Measurements from ENCODE around the gene ZBTB12. TPM values are rescaled to one million over a fixed set of nuclear protein-coding genes. Genes with fewer than 3 reads are reported as not detected.

The ZBTB12 gene
- total and polyA plus RNA-seq, 2 of the 13 experiments (the other 11 are each of a cell fraction or from before 2014, with no cell fraction given) = 4.8 to 6.0 TPM

DNA sequence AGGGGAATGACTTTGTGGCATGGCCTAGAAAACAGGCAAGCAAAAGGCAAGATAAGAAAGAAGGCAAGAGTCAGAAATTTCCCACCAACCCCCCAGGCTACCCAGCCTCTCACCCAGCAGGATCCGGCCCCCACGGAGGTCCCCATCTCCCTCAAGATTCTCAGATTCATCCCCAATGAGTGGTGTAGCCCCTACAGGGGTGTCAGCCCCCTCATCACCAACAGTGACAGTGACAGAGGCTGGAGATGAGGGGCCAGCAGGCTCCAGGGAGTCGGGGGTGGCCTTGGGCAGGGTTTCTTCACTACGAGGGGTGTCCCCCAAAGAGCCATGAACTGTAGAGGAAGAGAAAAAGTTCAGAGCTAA lies 5.4 kb downstream of the ZBTB12 start (continued):
- TF ChIP-seq ZNF160 (CRISPR knock-in tag; IDR thresholded peaks at IDR 0.05) (no peak), MTA1 (CRISPR knock-in tag; IDR thresholded peaks at IDR 0.05; ENCODE audit: borderline replicate concordance) (0 out of 2 replicates have a peak, but pooled peaks have one; percentile 1), BRD4 (CRISPR knock-in tag; IDR thresholded peaks at IDR 0.05) (no peak), MIER2 (CRISPR knock-in tag; IDR thresholded peaks at IDR 0.05) (no peak), ZNF703 (CRISPR knock-in tag; IDR thresholded peaks at IDR 0.05; ENCODE audit: borderline replicate concordance) (no peak), ZFP41 (CRISPR knock-in tag; IDR thresholded peaks at IDR 0.05; ENCODE audit: borderline replicate concordance) (no peak), FOXC1 (CRISPR knock-in tag; IDR thresholded peaks at IDR 0.05; ENCODE audit: borderline replicate concordance) (no peak), ZNF546 (CRISPR knock-in tag; conservative IDR thresholded peaks at IDR 0.05) (no peak), NPAS2 (CRISPR knock-in tag; IDR thresholded peaks at IDR 0.05; ENCODE audit: borderline replicate concordance) (no peak), ZMAT3 (CRISPR knock-in tag; conservative IDR thresholded peaks at IDR 0.05) (peak; percentile 20; the same call in 1 of the 2 replicates), ZNF34 (CRISPR knock-in tag; IDR thresholded peaks at IDR 0.05; ENCODE audit: borderline replicate concordance) (no peak), KMT2A (CRISPR knock-in tag; IDR thresholded peaks at IDR 0.05) (peak; percentile 48; the same call in 1 of the 2 replicates), ZFYVE20 (CRISPR knock-in tag; IDR thresholded peaks at IDR 0.05; ENCODE audit: borderline replicate concordance, low read depth) (peak; percentile 10; the same call in 1 of the 2 replicates)
- TF ChIP-seq, protein P1, sequence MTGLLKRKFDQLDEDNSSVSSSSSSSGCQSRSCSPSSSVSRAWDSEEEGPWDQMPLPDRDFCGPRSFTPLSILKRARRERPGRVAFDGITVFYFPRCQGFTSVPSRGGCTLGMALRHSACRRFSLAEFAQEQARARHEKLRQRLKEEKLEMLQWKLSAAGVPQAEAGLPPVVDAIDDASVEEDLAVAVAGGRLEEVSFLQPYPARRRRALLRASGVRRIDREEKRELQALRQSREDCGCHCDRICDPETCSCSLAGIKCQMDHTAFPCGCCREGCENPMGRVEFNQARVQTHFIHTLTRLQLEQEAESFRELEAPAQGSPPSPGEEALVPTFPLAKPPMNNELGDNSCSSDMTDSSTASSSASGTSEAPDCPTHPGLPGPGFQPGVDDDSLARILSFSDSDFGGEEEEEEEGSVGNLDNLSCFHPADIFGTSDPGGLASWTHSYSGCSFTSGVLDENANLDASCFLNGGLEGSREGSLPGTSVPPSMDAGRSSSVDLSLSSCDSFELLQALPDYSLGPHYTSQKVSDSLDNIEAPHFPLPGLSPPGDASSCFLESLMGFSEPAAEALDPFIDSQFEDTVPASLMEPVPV (CRISPR knock-in tag; IDR thresholded peaks at IDR 0.05) = no peak
- TF ChIP-seq, protein P2, sequence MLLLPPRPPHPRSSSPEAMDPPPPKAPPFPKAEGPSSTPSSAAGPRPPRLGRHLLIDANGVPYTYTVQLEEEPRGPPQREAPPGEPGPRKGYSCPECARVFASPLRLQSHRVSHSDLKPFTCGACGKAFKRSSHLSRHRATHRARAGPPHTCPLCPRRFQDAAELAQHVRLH (CRISPR knock-in tag; IDR thresholded peaks at IDR 0.05; ENCODE audit: borderline replicate concordance, low read depth) = 0 out of 2 replicates have a peak, but pooled peaks have one; percentile 11
- TF ChIP-seq, protein P3, sequence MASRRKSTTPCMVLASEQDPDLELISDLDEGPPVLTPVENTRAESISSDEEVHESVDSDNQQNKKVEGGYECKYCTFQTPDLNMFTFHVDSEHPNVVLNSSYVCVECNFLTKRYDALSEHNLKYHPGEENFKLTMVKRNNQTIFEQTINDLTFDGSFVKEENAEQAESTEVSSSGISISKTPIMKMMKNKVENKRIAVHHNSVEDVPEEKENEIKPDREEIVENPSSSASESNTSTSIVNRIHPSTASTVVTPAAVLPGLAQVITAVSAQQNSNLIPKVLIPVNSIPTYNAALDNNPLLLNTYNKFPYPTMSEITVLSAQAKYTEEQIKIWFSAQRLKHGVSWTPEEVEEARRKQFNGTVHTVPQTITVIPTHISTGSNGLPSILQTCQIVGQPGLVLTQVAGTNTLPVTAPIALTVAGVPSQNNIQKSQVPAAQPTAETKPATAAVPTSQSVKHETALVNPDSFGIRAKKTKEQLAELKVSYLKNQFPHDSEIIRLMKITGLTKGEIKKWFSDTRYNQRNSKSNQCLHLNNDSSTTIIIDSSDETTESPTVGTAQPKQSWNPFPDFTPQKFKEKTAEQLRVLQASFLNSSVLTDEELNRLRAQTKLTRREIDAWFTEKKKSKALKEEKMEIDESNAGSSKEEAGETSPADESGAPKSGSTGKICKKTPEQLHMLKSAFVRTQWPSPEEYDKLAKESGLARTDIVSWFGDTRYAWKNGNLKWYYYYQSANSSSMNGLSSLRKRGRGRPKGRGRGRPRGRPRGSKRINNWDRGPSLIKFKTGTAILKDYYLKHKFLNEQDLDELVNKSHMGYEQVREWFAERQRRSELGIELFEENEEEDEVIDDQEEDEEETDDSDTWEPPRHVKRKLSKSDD (CRISPR knock-in tag; IDR thresholded peaks at IDR 0.05; ENCODE audit: low read depth) = no peak
- TF ChIP-seq, protein P4, sequence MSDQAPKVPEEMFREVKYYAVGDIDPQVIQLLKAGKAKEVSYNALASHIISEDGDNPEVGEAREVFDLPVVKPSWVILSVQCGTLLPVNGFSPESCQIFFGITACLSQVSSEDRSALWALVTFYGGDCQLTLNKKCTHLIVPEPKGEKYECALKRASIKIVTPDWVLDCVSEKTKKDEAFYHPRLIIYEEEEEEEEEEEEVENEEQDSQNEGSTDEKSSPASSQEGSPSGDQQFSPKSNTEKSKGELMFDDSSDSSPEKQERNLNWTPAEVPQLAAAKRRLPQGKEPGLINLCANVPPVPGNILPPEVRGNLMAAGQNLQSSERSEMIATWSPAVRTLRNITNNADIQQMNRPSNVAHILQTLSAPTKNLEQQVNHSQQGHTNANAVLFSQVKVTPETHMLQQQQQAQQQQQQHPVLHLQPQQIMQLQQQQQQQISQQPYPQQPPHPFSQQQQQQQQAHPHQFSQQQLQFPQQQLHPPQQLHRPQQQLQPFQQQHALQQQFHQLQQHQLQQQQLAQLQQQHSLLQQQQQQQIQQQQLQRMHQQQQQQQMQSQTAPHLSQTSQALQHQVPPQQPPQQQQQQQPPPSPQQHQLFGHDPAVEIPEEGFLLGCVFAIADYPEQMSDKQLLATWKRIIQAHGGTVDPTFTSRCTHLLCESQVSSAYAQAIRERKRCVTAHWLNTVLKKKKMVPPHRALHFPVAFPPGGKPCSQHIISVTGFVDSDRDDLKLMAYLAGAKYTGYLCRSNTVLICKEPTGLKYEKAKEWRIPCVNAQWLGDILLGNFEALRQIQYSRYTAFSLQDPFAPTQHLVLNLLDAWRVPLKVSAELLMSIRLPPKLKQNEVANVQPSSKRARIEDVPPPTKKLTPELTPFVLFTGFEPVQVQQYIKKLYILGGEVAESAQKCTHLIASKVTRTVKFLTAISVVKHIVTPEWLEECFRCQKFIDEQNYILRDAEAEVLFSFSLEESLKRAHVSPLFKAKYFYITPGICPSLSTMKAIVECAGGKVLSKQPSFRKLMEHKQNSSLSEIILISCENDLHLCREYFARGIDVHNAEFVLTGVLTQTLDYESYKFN (CRISPR knock-in tag; conservative IDR thresholded peaks at IDR 0.05) = no peak
- TF ChIP-seq, protein P5, sequence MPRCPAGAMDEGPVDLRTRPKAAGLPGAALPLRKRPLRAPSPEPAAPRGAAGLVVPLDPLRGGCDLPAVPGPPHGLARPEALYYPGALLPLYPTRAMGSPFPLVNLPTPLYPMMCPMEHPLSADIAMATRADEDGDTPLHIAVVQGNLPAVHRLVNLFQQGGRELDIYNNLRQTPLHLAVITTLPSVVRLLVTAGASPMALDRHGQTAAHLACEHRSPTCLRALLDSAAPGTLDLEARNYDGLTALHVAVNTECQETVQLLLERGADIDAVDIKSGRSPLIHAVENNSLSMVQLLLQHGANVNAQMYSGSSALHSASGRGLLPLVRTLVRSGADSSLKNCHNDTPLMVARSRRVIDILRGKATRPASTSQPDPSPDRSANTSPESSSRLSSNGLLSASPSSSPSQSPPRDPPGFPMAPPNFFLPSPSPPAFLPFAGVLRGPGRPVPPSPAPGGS (CRISPR knock-in tag; IDR thresholded peaks at IDR 0.05) = 0 out of 2 replicates have a peak, but pooled peaks have one; percentile 52

Measured in HepG2 (cell line).